Activated CD8-positive, alpha-beta memory T cell treated with anti-CD3 and anti-CD28 coated beads, Interleukin-2, amount 50 U/mL, for 24 hours (primary cell): ENCODE results near the gene MVK.
"Not testable (repeated sequence)": the region's sequence is repeated elsewhere in the genome, so short reads cannot be mapped to it uniquely, and the experiment has no call there.

Source experiments
- DNase-seq: peaks from one replicate; pipeline ENCODE4 v3.0.0-alpha.2; 2020; ENCODE audit errors: extremely low read depth

The MVK gene

DNA sequence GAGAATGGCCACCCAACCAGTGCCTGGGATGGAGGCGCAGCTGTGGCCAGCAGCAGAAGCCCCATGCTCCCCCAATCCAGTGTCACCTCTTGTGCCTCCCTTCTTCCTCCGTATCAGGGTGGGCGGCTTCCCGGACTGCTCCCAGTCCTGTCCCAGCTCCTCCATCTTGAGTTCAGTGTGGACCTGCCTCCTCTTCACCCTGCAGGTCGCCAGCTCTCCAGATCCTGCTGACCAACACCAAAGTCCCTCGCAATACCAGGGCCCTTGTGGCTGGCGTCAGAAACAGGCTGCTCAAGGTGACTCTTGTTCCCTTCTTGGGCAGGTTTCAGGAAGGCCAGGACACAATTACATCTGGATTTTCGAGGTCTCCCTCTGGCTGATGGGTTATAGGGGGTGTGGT lies 17.0 kb downstream of the MVK start:
- DNase-seq, result no peak

DNA sequence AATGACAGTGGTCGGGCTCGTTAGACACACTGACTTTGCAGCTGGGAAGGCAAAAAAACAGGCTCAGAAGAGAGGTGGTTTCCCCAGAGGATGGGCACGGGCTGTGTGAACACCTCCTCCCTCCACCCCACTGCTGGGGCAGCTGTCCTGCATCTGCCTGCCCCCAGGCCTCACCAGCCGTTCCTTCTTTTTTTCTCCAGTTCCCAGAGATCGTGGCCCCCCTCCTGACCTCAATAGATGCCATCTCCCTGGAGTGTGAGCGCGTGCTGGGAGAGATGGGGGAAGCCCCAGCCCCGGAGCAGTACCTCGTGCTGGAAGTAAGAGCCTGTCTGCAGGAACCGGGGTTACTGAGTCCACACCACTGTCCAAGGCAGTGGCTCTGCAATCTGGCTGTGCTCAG lies 17.4 kb downstream of the MVK start:
- DNase-seq, result no peak

- no peak for DNase-seq
Measured at GRCh38 chr12:109592195-109592904, 18.8 kb downstream of the MVK start.

DNA sequence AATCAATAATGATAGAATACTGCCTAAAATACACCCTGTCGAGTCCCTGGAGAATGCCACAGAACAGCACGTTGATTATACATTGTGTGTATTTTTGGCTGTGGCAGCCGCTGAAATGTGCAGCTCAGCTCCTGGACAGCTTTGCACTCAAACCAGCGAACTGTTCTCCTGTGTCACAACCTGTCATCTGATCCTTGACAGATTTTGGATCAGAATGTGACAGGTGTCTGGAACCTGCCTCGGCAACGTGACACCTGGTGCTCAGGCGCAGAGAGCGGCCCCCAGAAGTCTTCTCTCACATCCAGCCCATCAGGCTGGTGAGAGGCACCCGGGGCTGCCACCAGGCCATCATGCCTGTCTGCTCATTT lies 19.3 kb downstream of the MVK start:
- no peak for DNase-seq

- DNase-seq, result no peak
Measured at GRCh38 chr12:109594556-109595317, 21.1 kb downstream of the MVK start.

- no peak for DNase-seq
Measured at GRCh38 chr12:109595321-109595902, 21.8 kb downstream of the MVK start.

DNA sequence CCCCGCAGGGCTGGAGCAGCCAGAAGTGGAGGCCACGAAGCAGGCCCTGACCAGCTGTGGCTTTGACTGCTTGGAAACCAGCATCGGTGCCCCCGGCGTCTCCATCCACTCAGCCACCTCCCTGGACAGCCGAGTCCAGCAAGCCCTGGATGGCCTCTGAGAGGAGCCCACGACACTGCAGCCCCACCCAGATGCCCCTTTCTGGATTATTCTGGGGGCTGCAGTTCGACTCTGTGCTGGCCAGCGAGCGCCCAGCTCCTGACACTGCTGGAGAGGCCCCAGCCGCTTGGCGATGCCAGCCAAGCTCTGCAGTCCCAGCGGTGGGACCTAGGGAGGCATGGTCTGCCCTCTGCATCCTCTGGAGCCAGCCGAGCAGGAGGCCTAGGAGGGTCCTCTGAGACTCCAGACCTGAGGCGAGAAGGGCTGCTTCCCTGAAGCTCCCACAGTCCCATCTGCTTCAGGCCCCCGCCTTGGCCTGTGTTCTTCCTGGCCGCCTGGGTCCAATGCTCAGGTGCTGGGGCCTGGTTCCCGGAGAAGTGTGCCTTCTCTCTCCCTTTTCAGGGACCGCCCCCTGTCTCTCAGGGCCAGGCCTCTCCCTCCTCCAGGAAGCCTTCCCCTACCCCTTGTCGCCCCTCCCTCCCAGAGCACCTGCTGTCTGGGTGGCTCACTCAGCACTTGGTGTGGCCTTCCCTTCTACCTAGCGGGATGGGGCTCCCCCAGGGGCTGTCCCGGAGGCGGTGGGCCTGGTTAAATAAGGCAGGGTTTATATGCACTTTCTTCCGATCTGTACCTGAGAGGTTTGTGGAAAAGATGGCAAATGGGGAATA lies 23.0 kb downstream of the MVK start:
- no peak for DNase-seq

- no peak for DNase-seq
Measured at GRCh38 chr12:109597414-109597794, 23.8 kb downstream of the MVK start.

- peak; percentile 12 for DNase-seq
Measured at GRCh38 chr12:109597795-109598427, 24.3 kb downstream of the MVK start.

- no peak for DNase-seq
Measured at GRCh38 chr12:109598428-109598854, 24.8 kb downstream of the MVK start.

DNA sequence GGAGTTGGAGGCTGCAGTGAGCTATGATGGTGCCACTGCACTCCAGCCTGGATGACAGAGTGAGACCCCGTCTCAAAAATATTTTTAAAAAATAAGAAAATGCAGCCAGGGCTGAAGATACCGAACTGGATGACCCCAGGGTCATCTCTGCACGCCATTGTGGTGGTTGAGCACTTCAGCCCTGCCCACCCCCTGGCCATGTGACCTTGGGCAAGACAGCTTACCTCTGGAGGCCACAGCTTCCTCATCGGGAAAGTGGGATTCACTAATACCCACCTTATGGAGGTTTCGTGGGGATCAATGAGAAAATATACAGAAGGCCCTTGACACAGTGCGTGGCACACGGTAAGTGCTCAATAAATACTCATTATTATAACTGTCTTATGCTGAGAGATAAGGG lies 25.5 kb downstream of the MVK start:
- DNase-seq, result no peak

DNA sequence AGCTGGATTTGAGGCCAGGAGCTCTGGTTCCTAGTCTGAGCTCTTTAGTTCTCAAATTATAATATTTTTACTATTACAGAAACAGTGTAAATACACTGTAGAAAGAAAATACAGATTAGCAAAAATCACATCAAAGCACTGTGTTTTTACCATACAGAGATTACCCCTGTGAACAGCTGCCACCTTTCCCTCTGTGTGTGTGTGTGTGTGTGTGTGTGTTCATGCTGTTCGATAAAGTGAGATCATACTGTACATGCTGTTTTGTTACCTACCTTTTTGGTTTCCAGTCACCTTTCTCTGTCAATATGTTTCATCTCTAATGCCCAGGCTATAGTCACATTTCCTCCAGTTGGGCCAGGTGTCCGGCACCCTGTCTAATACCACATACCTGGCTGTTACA lies 26.9 kb downstream of the MVK start:
- DNase-seq, result no peak

GRCh38 chr12:109600995-109601394 lies 27.4 kb downstream of the MVK start:
- no peak for DNase-seq

GRCh38 chr12:109601557-109601956 lies 28.0 kb downstream of the MVK start:
- DNase-seq, result no peak

GRCh38 chr12:109602132-109602531 lies 28.5 kb downstream of the MVK start:
- DNase-seq, result not testable (repeated sequence)

GRCh38 chr12:109604132-109604585 lies 30.6 kb downstream of the MVK start:
- no peak for DNase-seq

GRCh38 chr12:109605016-109605415 lies 31.4 kb downstream of the MVK start:
- no peak for DNase-seq

DNA sequence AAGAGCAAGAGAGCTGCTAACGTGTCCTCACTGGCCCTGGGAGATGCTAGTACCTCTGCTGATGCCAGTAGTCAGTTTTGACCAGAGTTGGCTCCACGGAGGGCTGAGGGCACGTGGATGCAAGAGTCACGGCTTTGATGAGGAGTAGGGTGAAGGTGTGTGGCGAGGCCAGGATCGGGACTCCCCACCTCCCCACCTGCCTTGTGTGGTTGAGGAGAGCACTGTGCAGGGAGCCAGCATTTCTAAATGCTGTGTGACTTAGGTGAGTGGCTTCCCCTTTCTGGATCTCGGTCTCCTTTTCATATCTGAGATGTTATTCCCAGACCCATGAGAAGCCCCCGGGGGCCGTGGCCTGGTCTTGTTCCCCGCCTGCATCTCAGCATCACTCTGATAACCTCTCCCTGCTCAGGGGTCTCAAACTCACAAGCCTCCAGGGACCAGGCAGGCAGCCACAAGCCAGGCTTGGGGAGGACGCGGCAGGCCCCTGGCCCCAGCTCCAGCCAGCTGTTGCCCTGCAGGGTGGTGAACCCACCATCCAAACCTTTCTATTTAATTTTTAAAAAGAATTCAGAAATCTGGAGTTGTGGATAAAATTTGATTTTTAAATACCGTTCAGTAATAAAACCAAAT lies 32.1 kb downstream of the MVK start:
- no peak for DNase-seq

DNA sequence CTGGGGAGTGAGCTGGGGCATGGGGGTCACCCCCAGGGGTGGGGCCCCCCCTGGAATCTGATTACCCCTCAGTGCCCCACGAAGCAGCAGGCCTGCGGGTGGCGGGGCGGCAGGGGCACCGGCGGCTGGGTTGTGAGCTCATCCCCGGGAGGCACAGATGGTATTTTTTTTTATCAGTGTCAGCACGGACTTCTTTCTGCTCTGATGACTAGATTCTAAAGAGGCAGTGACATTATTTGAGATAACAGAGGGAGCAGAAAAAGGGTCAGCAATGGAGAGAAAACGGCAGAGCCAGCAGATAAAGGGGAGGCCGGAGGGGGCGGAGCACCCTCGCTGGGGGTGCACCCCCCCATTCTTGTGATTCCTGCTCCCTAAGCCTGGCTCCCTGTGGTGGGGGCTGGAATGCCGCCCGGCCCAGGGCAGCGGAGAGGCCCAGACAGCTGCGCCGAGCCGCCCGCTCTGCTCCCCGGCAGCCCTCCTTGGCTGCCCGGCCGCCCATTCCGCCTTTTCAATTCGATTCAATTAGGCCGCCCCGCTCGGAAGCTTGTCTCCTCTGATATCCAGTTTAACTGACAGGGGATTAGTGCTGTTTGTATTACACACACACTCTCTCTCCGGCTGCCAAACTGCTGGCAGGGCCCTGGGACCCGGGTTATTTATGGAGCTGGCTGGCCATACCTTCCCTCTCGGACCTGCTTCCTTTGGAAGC lies 32.9 kb downstream of the MVK start:
- DNase-seq, result no peak

DNA sequence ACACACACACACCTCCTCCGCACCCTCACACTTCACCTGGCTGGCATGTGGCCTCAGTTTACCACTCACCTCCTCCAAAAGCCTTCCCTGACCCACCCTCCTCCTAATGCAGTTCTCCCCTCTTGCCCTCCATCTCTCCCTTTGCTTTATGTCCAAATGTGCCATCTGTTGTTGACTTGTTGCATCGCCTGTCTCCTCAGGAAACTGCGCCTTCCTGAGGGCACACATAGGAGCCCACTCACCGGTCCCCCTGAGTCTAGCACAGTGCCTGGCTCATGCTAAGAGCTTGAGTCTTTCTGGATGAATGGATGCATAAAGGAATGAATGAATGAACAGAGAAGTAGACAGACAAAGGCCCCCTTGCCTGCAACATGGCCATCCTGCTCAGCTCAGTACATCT lies 34.0 kb downstream of the MVK start:
- no peak for DNase-seq

- no peak for DNase-seq
Measured at GRCh38 chr12:109608270-109608669, 34.7 kb downstream of the MVK start.
